MM.1S (cell line): ENCODE results near the gene CPS1.

Experiments used
- EZH2 ChIP-seq: fragments of 300-600 bp; sonication (generic); optimal IDR thresholded peaks from 2 replicates; pipeline ENCODE3; 2017; ENCODE audit warnings: low read depth, mild to moderate bottlenecking, antibody characterized with exemption, low read length, mixed read lengths
- TF ChIP-seq, protein P1 (sequence below): fragments of 300-600 bp; sonication (generic); IDR thresholded peaks from 2 replicates; pipeline ENCODE4 v1.5.1; 2016; ENCODE audit warnings: antibody characterized with exemption, low read length, mixed read lengths

DNA sequence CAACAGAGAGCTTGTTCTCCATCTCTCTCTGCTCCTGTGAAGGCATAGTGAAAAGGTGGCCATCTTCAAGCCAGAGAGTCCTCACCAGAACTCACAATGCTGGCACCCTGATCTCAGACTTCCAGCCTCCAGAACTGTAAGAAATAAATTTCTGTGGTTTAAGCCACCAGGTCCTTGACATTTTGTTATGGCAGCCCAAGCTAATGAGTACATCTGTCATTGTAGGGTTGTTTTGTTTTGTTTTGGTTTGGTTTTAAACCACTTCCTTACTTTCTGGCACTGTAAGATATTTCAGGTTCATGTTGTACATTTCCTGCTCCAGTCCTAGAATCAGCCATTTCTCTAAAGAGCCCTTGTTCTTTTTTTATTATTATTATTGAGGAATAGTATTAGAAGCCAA lies 171.2 kb downstream of the CPS1 start:
- no peak for TF ChIP-seq EZH2
- TF ChIP-seq, protein P1, sequence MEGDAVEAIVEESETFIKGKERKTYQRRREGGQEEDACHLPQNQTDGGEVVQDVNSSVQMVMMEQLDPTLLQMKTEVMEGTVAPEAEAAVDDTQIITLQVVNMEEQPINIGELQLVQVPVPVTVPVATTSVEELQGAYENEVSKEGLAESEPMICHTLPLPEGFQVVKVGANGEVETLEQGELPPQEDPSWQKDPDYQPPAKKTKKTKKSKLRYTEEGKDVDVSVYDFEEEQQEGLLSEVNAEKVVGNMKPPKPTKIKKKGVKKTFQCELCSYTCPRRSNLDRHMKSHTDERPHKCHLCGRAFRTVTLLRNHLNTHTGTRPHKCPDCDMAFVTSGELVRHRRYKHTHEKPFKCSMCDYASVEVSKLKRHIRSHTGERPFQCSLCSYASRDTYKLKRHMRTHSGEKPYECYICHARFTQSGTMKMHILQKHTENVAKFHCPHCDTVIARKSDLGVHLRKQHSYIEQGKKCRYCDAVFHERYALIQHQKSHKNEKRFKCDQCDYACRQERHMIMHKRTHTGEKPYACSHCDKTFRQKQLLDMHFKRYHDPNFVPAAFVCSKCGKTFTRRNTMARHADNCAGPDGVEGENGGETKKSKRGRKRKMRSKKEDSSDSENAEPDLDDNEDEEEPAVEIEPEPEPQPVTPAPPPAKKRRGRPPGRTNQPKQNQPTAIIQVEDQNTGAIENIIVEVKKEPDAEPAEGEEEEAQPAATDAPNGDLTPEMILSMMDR: no peak
